Skeletal muscle tissue (tissue), 4 donors: Measurements from ENCODE around the gene AHDC1. TPM values are rescaled to one million over a fixed set of nuclear protein-coding genes. Genes with fewer than 3 reads are reported as not detected.
"Not testable (repeated sequence)": the region's sequence is repeated elsewhere in the genome, so short reads cannot be mapped to it uniquely, and the experiment has no call there.

Experiments used
- H3K27ac ChIP-seq: one replicate; pipeline ENCODE4 v1.7.0; 2013; ENCODE audit warnings: mild to moderate bottlenecking, low read depth, low read length, inconsistent platforms
- H3K27me3 ChIP-seq, 3 donors: one replicate each; pipeline ENCODE4 v1.7.0; 2013; ENCODE audit warnings: low read length in 3 of 3; ENCODE audit not compliant: control insufficient read depth in 3 of 3, insufficient read depth in 3 of 3
- H3K36me3 ChIP-seq, 3 donors: one replicate each; pipeline ENCODE4 v1.7.0; 2013; ENCODE audit warnings: low read length in 3 of 3; ENCODE audit not compliant: control insufficient read depth in 3 of 3, insufficient read depth in 3 of 3
- H3K4me1 ChIP-seq, 3 donors: one replicate each; pipeline ENCODE4 v1.7.0; 2013; ENCODE audit warnings: low read length in 3 of 3, mild to moderate bottlenecking in 3 of 3; ENCODE audit not compliant: control insufficient read depth in 3 of 3, insufficient read depth in 3 of 3
- H3K4me3 ChIP-seq, 3 donors: one replicate each; pipeline ENCODE4 v1.7.0; 2013; ENCODE audit warnings: low read length in 3 of 3
- H3K9ac ChIP-seq, 3 donors: one replicate each; pipeline ENCODE4 v1.7.0; 2013; ENCODE audit warnings: low read length in 3 of 3, mild to moderate bottlenecking in 3 of 3, moderate library complexity in 2 of 3, low read depth in 1 of 3
- H3K9me3 ChIP-seq, 3 donors: one replicate each; pipeline ENCODE4 v1.7.0; 2013; ENCODE audit warnings: low read length in 3 of 3; ENCODE audit not compliant: control insufficient read depth in 3 of 3
- total RNA-seq: library from RNA; depleted of rRNA; stranded (reverse); fragments of >200 nt; gene quantifications from one replicate; pipeline ENCODE4 v1.2.3, GENCODE V29; 2014
- donor health status: Osteomylitis.

AHDC1 gene
- total RNA-seq, 1 donor from 2014 or later: 19.8 TPM

GRCh38 chr1:27506703-27507102 lies 97.2 kb downstream of the AHDC1 start:
- Histone ChIP-seq H3K4me3 (no peak overlapping the region), H3K27ac (no peak overlapping the region), H3K9ac (no peak overlapping the region), H3K9me3 (no peaks in the 10 kb centered on the region), H3K27me3 (no peaks in the 10 kb centered on the region), H3K4me1 (peaks cover 19 to 31% (median 20%) of the 10 kb centered on the region in 3 donors), H3K36me3 (no peaks in the 10 kb centered on the region)

- Histone ChIP-seq H3K27me3 (no peaks in the 10 kb centered on the region), H3K9ac (peak overlapping the region in 2 of 3 donors; percentile 56 to 66), H3K36me3 (no peaks in the 10 kb centered on the region), H3K27ac (peak overlapping the region; percentile 71), H3K9me3 (no peaks in the 10 kb centered on the region), H3K4me1 (peaks cover 19 to 31% (median 20%) of the 10 kb centered on the region in 3 donors), H3K4me3 (no peak overlapping the region)
Observed at GRCh38 chr1:27505420-27505680, 98.6 kb downstream of the AHDC1 start.

- Histone ChIP-seq H3K4me3 (peak overlapping the region in 2 of 3 donors; percentile 6 to 43), H3K36me3 (no peaks in the 10 kb centered on the region), H3K27ac (peak overlapping the region; percentile 71), H3K4me1 (peaks cover 19 to 31% (median 20%) of the 10 kb centered on the region in 3 donors), H3K27me3 (no peaks in the 10 kb centered on the region), H3K9ac (peak overlapping the region; percentile 51 to 66 (median 56)), H3K9me3 (no peaks in the 10 kb centered on the region)
Observed at GRCh38 chr1:27504588-27505419, 99.1 kb downstream of the AHDC1 start.

- peak overlapping the region; percentile 30 to 59 (median 54) for H3K4me3 ChIP-seq
Observed at GRCh38 chr1:27503844-27504587, 99.9 kb downstream of the AHDC1 start.

GRCh38 chr1:27503033-27503432 lies 100.9 kb downstream of the AHDC1 start:
- H3K9me3 ChIP-seq: no peaks in the 10 kb centered on the region
- peaks cover 19 to 26% (median 20%) of the 10 kb centered on the region in 3 donors for H3K4me1 ChIP-seq
- H3K27me3 ChIP-seq: no peaks in the 10 kb centered on the region
- H3K36me3 ChIP-seq: no peaks in the 10 kb centered on the region
- no peak overlapping the region for H3K27ac ChIP-seq
- no peak overlapping the region for H3K4me3 ChIP-seq
- H3K9ac ChIP-seq: peak overlapping the region in 1 of 3 donors; percentile 16

More at GRCh38 chr1:27503844-27504587, 99.9 kb downstream of the AHDC1 start:
- Histone ChIP-seq H3K27ac (peak overlapping the region; percentile 71), H3K27me3 (no peaks in the 10 kb centered on the region), H3K36me3 (no peaks in the 10 kb centered on the region), H3K9me3 (no peaks in the 10 kb centered on the region), H3K9ac (peak overlapping the region; percentile 36 to 78 (median 61)), H3K4me1 (peaks cover 19 to 28% (median 20%) of the 10 kb centered on the region in 3 donors)

- H3K4me3 ChIP-seq, H3K27ac ChIP-seq, H3K9me3 ChIP-seq, H3K27me3 ChIP-seq, H3K9ac ChIP-seq, H3K36me3 ChIP-seq: not testable (repeated sequence)
- peaks cover 24 to 26% (median 25%) of the 10 kb centered on the region in 3 donors for H3K4me1 ChIP-seq
Observed at GRCh38 chr1:27501159-27501558, 102.8 kb downstream of the AHDC1 start.

- Histone ChIP-seq H3K27me3 (no peaks in the 10 kb centered on the region), H3K9me3 (no peaks in the 10 kb centered on the region), H3K9ac (no peak overlapping the region), H3K36me3 (no peaks in the 10 kb centered on the region), H3K27ac (no peak overlapping the region), H3K4me3 (no peak overlapping the region), H3K4me1 (peaks cover 11 to 13% (median 12%) of the 10 kb centered on the region in 3 donors)
Observed at GRCh38 chr1:27499142-27499541, 104.8 kb downstream of the AHDC1 start.

GRCh38 chr1:27496604-27497155 lies 107.3 kb downstream of the AHDC1 start:
- H3K4me3 ChIP-seq: no peak overlapping the region
- H3K4me1 ChIP-seq: peaks cover 11 to 18% (median 14%) of the 10 kb centered on the region in 3 donors
- no peaks in the 10 kb centered on the region for H3K9me3 ChIP-seq
- H3K27ac ChIP-seq: no peak overlapping the region
- H3K36me3 ChIP-seq: no peaks in the 10 kb centered on the region
- peak overlapping the region in 1 of 3 donors; percentile 25 for H3K9ac ChIP-seq
- no peaks in the 10 kb centered on the region for H3K27me3 ChIP-seq

- peaks cover 27 to 32% (median 29%) of the 10 kb centered on the region in 3 donors for H3K4me1 ChIP-seq
- no peak overlapping the region for H3K4me3 ChIP-seq
- H3K27ac ChIP-seq: peak overlapping the region; percentile 99
- no peaks in the 10 kb centered on the region for H3K27me3 ChIP-seq
- peak overlapping the region in 1 of 3 donors; percentile 70 for H3K9ac ChIP-seq
- H3K36me3 ChIP-seq: no peaks in the 10 kb centered on the region
- no peaks in the 10 kb centered on the region for H3K9me3 ChIP-seq
Observed at GRCh38 chr1:27492796-27493195, 111.1 kb downstream of the AHDC1 start.
